GM06990 (cell line): ENCODE data around the gene RFTN2.

Source experiments
- DNase-seq: peaks from one replicate; pipeline ENCODE4 v3.0.0-alpha.2; 2011; ENCODE audit not compliant: insufficient read length; ENCODE audit errors: extremely low read depth
- H3K27me3 ChIP-seq: replicated peaks from 2 replicates; pipeline ENCODE4 v1.6.0; 2011; ENCODE audit warnings: low read length; ENCODE audit not compliant: control insufficient read depth, insufficient read depth
- H3K36me3 ChIP-seq: 2 replicates; pipeline ENCODE4 v1.5.1; 2011; ENCODE audit warnings: low read length; ENCODE audit not compliant: control insufficient read depth, insufficient read depth
- H3K4me3 ChIP-seq: replicated peaks from 2 replicates; pipeline ENCODE4 v1.5.1; 2011; ENCODE audit warnings: low read depth, mild to moderate bottlenecking, control low read depth, low read length
- TF ChIP-seq, protein P1 (sequence below): IDR thresholded peaks from 2 replicates; pipeline ENCODE4 v1.5.1; 2011; ENCODE audit warnings: low read length, control low read depth, mild to moderate bottlenecking, inconsistent platforms; ENCODE audit not compliant: insufficient read depth, poor library complexity, severe bottlenecking

The RFTN2 gene

DNA sequence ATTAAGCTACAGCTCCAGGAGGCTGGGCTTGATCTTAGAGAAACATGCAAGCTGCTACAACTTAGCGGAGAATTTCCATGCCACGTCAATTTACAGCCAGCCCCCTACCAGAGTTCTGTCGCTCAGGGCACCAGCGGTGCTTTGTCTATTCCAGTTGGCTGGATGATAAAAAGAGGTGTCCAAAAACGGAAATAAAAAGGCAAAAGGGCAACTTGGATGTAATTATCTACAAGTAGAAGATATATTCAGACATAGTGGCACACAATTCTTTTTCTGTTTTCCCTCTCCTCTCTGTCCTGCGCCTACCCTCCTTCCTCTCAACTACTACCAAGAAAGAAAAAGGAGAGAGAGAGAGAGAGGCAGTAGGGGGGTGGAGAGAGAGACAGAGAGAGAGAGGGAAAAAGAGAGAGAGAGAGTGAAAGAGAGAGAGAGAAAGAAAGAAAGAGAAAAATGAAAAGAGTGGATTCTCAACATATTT, 363 bp upstream of the RFTN2 start:
- DNase-seq, result no peak

DNA sequence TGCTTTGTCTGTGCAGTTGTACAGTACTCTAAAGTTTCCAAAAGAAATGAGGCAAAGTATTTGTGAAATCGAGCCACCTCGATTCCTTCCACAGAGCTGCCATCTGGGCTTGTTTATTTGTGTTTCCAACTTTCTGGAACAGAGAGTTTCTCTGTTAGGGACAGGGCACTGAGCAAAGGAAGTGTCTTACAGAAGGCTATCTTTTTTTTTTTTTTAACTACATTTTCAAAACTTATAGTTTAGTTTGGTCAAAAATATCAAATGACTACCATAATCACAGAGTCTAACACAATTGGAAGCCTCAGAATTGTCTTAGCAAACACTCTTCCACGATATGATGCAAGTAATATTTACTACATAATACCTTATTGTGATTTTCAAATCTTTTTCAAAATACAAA, 796 bp downstream of the RFTN2 start:
- TF ChIP-seq, protein P1, sequence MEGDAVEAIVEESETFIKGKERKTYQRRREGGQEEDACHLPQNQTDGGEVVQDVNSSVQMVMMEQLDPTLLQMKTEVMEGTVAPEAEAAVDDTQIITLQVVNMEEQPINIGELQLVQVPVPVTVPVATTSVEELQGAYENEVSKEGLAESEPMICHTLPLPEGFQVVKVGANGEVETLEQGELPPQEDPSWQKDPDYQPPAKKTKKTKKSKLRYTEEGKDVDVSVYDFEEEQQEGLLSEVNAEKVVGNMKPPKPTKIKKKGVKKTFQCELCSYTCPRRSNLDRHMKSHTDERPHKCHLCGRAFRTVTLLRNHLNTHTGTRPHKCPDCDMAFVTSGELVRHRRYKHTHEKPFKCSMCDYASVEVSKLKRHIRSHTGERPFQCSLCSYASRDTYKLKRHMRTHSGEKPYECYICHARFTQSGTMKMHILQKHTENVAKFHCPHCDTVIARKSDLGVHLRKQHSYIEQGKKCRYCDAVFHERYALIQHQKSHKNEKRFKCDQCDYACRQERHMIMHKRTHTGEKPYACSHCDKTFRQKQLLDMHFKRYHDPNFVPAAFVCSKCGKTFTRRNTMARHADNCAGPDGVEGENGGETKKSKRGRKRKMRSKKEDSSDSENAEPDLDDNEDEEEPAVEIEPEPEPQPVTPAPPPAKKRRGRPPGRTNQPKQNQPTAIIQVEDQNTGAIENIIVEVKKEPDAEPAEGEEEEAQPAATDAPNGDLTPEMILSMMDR, result no peak
- Histone ChIP-seq H3K27me3 (no peaks in the 10 kb centered on the region), H3K36me3 (no peaks in the 10 kb centered on the region), H3K4me3 (no peak overlapping the region)
- no peak for DNase-seq

More for the DNA sequence above, 363 bp upstream of the RFTN2 start:
- TF ChIP-seq, protein P1, result no peak
- no peaks in the 10 kb centered on the region for H3K27me3 ChIP-seq
- H3K36me3 ChIP-seq, result no peaks in the 10 kb centered on the region
- H3K4me3 ChIP-seq, result no peak overlapping the region

DNA sequence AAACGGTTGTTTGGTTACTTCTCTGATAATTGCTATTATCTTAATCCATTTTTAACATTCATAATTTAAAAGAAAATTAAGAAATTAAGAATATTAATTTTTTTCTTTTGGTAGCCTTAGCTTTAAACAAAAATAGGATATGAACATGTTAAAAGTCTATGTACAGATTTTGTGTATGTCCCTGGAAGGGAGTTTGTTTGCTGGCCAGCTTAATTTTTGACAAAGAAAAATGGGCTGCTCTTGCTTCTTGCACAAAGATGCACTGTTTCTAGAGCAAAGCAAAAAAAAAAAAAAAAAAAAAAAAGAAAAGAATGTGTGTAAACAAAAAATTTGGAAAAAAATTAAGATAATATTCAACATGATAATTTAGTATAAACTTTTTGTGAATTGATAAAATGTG, 1.3 kb downstream of the RFTN2 start:
- Histone ChIP-seq H3K27me3 (no peaks in the 10 kb centered on the region), H3K4me3 (no peak overlapping the region), H3K36me3 (no peaks in the 10 kb centered on the region)
- TF ChIP-seq, protein P1, result no peak
- DNase-seq, result no peak

DNA sequence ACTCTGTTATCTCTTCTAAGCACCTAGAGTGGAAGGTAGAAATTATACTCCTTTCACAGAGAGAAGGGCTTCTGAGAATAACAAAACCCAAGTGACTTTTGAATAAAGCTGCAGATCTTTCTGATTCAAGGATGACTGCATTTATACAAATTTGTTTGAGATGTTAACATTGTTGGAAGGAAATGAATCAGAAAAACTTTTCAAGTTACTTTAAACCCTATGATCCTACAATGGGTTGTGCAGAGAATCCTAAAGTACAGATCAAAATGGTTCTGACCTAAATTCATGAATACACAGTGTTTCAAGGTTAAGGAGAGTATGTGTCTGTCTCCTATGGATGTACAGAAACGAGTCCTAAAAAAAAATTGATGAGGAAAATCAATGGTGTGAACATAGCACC, 1.8 kb downstream of the RFTN2 start:
- TF ChIP-seq, protein P1, result no peak
- Histone ChIP-seq H3K4me3 (no peak overlapping the region), H3K27me3 (no peaks in the 10 kb centered on the region), H3K36me3 (no peaks in the 10 kb centered on the region)
- no peak for DNase-seq

DNA sequence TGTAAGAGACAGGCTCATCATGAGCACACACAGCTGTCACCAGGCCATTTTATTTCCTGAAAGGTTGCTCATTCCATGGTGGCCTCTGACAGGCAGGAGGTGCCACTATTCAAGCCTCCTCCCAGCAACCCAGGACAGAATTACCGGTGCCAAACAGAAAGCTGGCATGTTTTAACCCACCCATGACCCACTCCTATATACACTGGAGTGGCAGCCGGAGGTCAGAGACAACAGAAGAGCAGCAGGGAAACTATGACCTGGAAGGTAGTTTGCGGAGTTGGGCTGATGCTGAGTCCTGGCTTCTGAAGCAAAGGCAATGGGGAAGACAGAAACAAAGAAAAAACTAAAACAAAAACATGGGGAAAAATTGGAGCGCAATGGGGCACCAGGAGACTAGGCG, 2.3 kb downstream of the RFTN2 start:
- no peak overlapping the region for H3K4me3 ChIP-seq
- H3K36me3 ChIP-seq, result no peaks in the 10 kb centered on the region
- no peak for DNase-seq
- no peaks in the 10 kb centered on the region for H3K27me3 ChIP-seq
- TF ChIP-seq, protein P1, result no peak

DNA sequence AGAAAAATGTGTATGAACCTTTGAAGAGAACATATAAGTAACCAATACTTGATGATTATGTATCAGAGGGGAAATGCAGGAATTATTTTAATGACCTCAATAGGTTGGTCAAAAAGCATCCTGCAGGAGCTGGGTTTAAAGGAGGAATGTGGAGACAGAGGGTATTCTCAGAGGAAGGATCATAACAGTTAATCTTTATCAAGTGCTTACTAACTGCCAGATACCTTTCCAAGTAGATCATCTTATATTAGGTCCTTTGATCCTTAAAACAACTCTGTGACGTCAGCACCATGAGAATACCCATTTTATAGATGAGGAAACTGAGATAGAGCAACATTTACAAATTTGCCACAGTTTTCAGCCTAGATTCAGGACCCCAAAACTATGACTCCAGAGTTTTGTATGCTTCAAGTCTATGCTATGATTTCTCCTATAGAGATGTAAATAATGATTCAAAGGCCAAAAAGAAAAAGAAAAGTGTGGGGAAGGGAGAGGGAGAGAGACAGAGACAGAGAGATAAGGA, 3.0 kb downstream of the RFTN2 start:
- no peaks in the 10 kb centered on the region for H3K27me3 ChIP-seq
- TF ChIP-seq, protein P1, result no peak
- no peak overlapping the region for H3K4me3 ChIP-seq
- no peaks in the 10 kb centered on the region for H3K36me3 ChIP-seq
- no peak for DNase-seq
